T-helper 1 cell (primary cell): ENCODE data around the gene RNF20.
"Not testable (repeated sequence)": the region's sequence is repeated elsewhere in the genome, so short reads cannot be mapped to it uniquely, and the experiment has no call there.

Experiments
- DNase-seq, 5 donors: peaks; one replicate each; pipeline ENCODE4 v3.0.0-alpha.2; 2012 to 2020

Gene RNF20

GRCh38 chr9:101540069-101540468 lies 6.4 kb downstream of the RNF20 start:
- no peak for DNase-seq

- no peak for DNase-seq
Measured at GRCh38 chr9:101543098-101543735, 9.6 kb downstream of the RNF20 start.

DNA sequence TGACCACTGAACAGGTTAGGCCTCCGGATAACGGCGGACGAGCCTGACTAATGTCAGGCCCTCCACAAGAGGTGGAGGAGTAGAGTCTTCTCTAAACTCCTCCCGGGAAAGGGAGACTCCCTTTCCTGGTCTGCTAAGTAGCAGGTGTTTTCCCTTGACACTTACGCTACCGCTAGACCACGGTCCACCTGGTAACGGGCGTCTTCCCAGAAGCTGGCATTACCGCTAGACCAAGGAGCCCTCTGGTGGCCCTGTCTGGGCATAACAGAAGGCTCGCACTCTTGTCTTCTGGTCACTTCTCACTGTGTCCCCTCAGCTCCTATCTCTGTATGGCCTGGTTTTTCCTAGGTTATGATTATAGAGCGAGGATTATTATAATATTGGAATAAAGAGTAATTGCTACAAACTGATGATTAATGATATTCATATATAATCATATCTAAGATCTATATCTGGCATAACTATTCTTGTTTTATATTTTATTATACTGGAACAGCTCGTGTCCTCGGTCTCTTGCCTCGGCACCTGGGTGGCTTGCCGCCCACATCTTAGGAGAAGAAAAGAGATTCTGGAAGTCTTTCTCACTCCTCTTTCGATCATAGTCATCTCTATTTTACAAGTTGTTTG lies 15.9 kb downstream of the RNF20 start:
- DNase-seq: not testable (repeated sequence)

- DNase-seq: no peak
Measured at GRCh38 chr9:101561740-101562139, 28.1 kb downstream of the RNF20 start.

GRCh38 chr9:101562966-101563365 lies 29.3 kb downstream of the RNF20 start:
- no peak for DNase-seq

GRCh38 chr9:101564252-101564651 lies 30.6 kb downstream of the RNF20 start:
- DNase-seq: no peak

- DNase-seq: peak in 2 of 5 donors; percentile 21 to 53
Measured at GRCh38 chr9:101566904-101567724, 33.5 kb downstream of the RNF20 start.

DNA sequence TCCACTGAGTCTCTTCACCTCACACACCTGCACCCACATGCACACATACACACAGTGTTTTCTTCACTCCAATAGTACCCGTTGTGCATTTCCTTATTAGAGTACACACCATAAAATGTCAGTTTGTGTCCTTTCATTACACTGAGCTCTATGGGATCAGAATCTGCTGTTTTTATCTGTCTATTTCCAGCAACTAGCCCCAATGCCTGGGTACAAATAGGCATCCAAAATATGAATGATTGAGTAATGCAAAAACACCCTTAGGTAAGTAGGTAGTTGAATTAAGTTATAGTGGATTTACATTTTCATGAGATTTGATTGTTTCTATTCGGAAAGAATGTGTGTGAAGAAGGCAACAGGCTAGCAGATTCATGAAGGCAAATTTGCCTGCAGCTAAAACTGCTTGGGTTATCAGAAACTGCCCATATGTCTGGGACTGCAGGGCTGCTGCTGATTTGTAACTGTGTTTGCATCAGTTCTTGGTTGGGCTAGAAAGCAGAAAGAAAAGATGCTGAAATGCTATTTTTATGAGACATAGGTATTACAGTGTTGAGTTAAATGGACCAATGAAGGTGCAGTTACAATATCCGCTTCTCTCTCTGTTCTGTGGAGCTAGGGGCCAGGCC lies 34.2 kb downstream of the RNF20 start:
- DNase-seq: no peak

- no peak for DNase-seq
Measured at GRCh38 chr9:101569741-101570501, 36.3 kb downstream of the RNF20 start.

DNA sequence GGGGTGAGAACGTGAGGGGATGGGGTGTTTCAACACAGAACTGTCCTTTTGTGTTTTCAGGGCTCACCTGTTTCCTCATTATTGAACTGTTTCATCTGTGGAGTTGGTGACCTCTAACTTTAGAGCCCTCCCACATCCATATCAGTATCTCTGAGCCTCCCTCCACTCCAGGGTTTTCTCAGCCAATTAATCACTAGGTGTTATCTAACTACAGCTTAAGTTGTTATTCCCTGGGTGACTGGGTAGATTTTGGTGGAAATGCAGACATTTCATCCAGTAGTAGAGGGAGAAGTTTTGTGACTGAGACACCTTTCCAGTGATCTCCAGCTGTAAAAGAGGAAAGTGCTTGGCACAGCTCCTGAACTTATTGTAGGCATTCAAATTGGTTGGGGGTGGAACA lies 37.5 kb downstream of the RNF20 start:
- DNase-seq: no peak

- DNase-seq: no peak
Measured at GRCh38 chr9:101572316-101572715, 38.7 kb downstream of the RNF20 start.

DNA sequence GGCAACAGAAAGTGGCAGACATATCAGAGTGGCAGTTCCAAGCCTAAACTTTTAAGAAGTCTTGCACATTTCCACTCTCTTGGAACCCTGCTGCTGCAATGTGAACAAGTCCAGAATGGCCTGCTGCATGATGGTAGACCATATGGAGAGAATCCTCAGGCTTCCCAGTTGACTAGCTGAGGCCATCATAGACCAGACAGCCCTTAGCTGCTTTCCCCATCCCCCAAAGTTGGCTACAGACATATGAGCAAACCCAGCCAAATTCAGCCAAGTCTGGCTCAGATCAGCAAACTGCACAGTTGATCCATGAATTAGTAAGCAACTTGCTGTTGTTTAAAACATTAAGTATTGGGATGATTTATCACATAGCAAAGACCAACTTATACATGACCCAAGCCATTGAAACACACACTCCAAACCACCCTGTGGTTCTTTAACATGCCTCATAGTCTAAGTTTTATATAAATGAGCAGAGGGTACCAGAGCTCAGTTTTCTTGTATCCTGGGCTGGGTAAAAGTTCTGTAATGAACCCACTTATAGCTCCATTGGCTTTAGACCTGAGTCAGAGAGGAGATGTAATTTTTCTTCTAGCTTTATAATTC lies 41.2 kb downstream of the RNF20 start:
- no peak for DNase-seq

- DNase-seq: no peak
Measured at GRCh38 chr9:101578378-101578777, 44.7 kb downstream of the RNF20 start.

DNA sequence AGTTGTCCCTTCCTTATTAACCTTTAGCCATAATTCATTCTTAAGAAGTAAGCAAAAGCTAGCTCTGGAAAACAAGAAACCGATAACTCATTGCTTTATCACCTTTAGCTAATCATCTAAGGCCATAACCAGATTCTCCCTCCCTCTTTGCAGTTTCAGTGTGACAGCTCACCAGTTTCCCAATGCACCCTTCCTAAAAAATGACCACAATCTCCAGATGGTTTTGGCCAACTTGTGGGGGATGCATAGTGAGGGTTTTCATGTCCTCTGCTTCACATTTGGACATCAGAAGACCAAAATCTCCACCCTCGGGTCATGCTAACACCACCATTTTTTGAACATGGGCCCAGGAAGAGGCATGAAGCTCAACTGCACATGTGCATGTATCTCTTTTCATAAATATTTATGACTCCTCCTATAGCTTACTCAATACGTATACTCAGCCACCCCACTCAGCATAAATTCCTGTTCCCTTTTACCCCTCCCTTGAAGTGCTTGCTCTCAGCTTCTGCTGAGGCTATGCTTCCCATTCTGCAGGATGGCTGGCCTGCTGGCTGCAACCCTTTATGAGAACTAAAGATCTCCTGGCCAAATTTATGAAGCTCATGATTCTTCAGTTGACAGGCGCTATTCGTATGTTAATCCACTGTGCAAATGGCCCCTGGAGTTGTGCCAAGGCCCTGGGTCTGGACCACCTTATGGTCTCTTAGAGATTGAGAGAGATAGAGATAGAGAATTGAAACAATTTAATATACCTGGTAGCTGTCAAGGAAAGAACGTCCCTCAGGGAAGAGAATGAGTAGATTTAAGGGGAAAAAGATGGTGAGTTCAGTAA lies 46.3 kb downstream of the RNF20 start:
- no peak for DNase-seq

- no peak for DNase-seq
Measured at GRCh38 chr9:101582553-101582952, 48.9 kb downstream of the RNF20 start.

DNA sequence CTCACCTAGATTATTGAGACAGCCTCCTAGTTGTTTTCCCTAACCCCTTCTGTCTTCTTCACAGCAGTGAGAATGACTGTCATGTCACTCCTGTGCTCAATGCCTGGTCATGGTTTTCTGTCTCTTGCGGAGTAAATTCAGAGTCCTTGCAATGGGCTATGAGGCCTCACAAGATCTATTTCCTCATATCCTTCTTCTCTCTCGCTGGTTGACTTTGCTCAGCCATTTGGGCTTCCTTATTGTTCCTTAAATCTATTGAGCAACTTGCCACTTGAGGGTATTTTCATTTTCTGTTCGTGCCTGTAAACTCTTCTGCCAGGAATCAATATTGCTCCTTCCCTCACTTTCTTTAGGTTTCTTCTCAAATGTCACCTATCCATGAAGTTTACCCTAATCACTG lies 52.1 kb downstream of the RNF20 start:
- DNase-seq: no peak

DNA sequence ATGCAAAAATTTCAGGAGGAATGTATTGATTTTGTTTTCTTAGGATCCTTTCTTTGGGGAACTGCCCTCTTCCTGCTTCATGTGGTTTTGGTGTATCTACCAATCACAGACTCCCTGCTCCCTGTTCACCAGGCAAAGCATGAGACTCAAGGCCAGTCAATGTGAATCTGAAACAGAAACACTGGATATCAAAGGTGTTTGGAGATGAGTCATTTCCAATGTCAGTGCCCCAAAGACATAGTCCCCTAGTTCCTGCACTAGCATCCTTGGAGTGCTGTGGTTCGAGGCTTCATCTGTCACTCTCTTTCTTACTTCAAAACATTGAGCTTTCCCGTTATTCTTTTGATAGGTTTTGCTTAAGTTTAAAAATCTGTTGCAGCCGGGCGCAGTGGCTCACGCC lies 53.0 kb downstream of the RNF20 start:
- DNase-seq: peak in 1 of 5 donors; percentile 83

DNA sequence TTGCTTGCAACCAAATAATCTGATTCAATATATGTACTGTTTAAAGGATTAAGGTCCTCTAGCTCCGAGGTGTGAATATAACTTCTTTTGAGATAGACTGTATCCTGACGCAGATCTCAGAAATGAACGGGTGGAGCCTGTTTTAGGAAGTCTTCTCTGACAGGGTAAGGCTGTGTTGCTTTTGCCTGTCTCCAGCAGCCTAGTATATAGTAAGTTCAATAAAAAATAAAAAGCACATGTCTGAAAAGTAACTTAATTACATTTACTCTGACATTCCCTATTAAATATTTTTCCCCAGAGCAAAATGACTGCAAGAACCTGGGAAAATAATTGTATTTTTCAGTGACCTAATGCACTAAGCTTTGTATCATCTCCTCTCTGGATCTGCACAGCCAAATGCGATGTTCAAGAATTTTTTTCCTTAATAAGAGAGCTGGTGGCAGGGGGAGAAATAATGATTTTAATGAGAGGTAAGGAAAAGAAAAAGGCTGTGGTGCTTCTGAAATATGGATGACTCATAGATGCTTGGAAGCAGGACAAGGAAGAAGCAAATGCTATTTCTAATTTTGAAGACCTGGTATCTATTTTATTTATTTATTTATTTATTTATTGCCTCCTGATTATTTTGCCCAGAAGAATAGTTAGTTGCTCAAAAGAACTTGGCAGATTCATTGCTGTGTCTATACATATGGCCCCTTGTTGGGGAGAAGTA lies 53.8 kb downstream of the RNF20 start:
- no peak for DNase-seq

DNA sequence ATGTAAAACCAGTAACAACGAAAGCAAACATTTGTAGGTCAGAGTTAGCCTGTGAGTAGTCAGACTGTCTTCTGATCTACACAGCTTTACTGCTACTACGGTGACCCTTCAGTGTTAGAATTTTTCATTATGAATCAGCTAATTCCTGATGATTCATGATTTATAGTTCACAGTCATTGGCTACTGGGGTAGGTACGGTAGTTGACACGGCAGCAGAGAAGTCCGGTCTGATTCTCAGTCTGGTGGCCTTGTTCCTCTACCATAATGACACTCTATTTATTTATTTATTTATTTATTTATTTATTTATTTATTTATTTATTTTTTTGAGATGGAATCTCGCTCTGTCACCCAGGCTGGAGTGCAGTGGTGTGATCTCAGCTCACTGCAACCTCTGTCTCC lies 56.4 kb downstream of the RNF20 start:
- not testable (repeated sequence) for DNase-seq

DNA sequence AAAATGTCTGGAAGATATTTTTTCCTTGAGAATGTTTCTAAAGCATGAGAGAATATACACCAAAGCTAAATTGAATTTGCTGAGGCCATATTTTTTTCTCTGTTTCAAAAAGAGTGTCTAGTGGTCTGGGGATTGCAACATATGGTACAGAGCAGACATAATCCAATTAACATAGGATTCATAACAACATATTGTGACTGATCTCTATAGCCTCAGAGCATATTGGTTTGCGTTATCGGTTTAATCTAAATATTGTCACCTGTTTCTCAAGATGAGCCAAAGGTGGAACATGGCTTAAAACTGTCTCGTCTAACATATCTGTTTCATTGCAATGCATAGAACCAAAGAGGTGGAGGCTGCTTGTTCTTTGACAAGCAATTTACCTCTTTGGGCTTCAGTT lies 57.2 kb downstream of the RNF20 start:
- no peak for DNase-seq
